ENCODE data around the gene GPR83. TPM values are rescaled to one million over a fixed set of nuclear protein-coding genes. Genes with fewer than 3 reads are reported as not detected.

GPR83 gene
- total and polyA plus RNA-seq, 2 donors (not counting 1 experiment from before 2014, with no cell fraction given): 0.05 TPM; not detected in 1

- Histone ChIP-seq H2AFZ (ENCODE audit: low read length) (no peak overlapping the region), H3K4me1 (ENCODE audit: control insufficient read depth, extremely low read depth, insufficient read depth, low read length) (no peaks in the 10 kb centered on the region), H3K36me3 (ENCODE audit: control insufficient read depth, insufficient read depth, low read length) (no peaks in the 10 kb centered on the region), H4K20me1 (ENCODE audit: control insufficient read depth, extremely low read depth, insufficient read depth, low read length) (no peaks in the 10 kb centered on the region), H3K4me3 (replicated peaks in 1 of 4; ENCODE audit: control extremely low read depth in 1 of 4, insufficient read depth in 1 of 4, low read depth in 3 of 4, low read length in 4 of 4) (no peak overlapping the region), H3K27ac (ENCODE audit: insufficient read depth, low read length) (no peak overlapping the region), H3K27me3 (ENCODE audit: control insufficient read depth, insufficient read depth, low read length) (no peaks in the 10 kb centered on the region), H3K79me2 (ENCODE audit: control insufficient read depth, insufficient read depth, low read length) (no peaks in the 10 kb centered on the region), H3K4me2 (ENCODE audit: extremely low read depth, insufficient read depth, low read length) (no peak overlapping the region), H3K9ac (ENCODE audit: insufficient read depth, low read length) (no peak overlapping the region), H3K9me3 (ENCODE audit: control insufficient read depth, insufficient read depth, low read depth, low read length) (no peaks in the 10 kb centered on the region)
- no peak for DNase-seq (ENCODE audit: low read depth in 2 of 2)
- TF ChIP-seq EZH2 (IDR thresholded peaks at IDR 0.05; ENCODE audit: low read length, missing control alignments) (no peak), CTCF (conservative IDR thresholded peaks at IDR 0.05 in 1 of 2, IDR thresholded peaks at IDR 0.05 in 1 of 2; ENCODE audit: low read depth in 1 of 2, low read length in 2 of 2) (no peak)
Observed at GRCh38 chr11:94336033-94336432, 65.2 kb downstream of the GPR83 start.

GRCh38 chr11:94332814-94333213, 68.4 kb downstream of the GPR83 start:
- H3K9ac ChIP-seq (ENCODE audit: insufficient read depth, low read length): no peak overlapping the region
- H3K36me3 ChIP-seq (ENCODE audit: control insufficient read depth, insufficient read depth, low read length): no peaks in the 10 kb centered on the region
- DNase-seq (ENCODE audit: low read depth in 2 of 2): no peak
- TF ChIP-seq CTCF (conservative IDR thresholded peaks at IDR 0.05 in 1 of 2, IDR thresholded peaks at IDR 0.05 in 1 of 2; ENCODE audit: low read depth in 1 of 2, low read length in 2 of 2): no peak
- no peak for TF ChIP-seq EZH2 (IDR thresholded peaks at IDR 0.05; ENCODE audit: low read length, missing control alignments)
- no peaks in the 10 kb centered on the region for H4K20me1 ChIP-seq (ENCODE audit: control insufficient read depth, extremely low read depth, insufficient read depth, low read length)
- no peaks in the 10 kb centered on the region for H3K27me3 ChIP-seq (ENCODE audit: control insufficient read depth, insufficient read depth, low read length)
- no peak overlapping the region for H3K27ac ChIP-seq (ENCODE audit: insufficient read depth, low read length)
- H3K4me3 ChIP-seq (replicated peaks in 1 of 4; ENCODE audit: control extremely low read depth in 1 of 4, insufficient read depth in 1 of 4, low read depth in 3 of 4, low read length in 4 of 4): no peak overlapping the region
- H3K4me2 ChIP-seq (ENCODE audit: extremely low read depth, insufficient read depth, low read length): no peak overlapping the region
- H3K9me3 ChIP-seq (ENCODE audit: control insufficient read depth, insufficient read depth, low read depth, low read length): no peaks in the 10 kb centered on the region
- no peak overlapping the region for H2AFZ ChIP-seq (ENCODE audit: low read length)
- H3K4me1 ChIP-seq (ENCODE audit: control insufficient read depth, extremely low read depth, insufficient read depth, low read length): no peaks in the 10 kb centered on the region
- no peaks in the 10 kb centered on the region for H3K79me2 ChIP-seq (ENCODE audit: control insufficient read depth, insufficient read depth, low read length)

- Histone ChIP-seq H3K4me3 (replicated peaks in 1 of 4; ENCODE audit: control extremely low read depth in 1 of 4, insufficient read depth in 1 of 4, low read depth in 3 of 4, low read length in 4 of 4) (no peak overlapping the region), H3K27ac (ENCODE audit: insufficient read depth, low read length) (no peak overlapping the region), H3K36me3 (ENCODE audit: control insufficient read depth, insufficient read depth, low read length) (no peaks in the 10 kb centered on the region), H3K9ac (ENCODE audit: insufficient read depth, low read length) (no peak overlapping the region), H3K27me3 (ENCODE audit: control insufficient read depth, insufficient read depth, low read length) (no peaks in the 10 kb centered on the region), H4K20me1 (ENCODE audit: control insufficient read depth, extremely low read depth, insufficient read depth, low read length) (no peaks in the 10 kb centered on the region), H3K4me1 (ENCODE audit: control insufficient read depth, extremely low read depth, insufficient read depth, low read length) (no peaks in the 10 kb centered on the region), H3K79me2 (ENCODE audit: control insufficient read depth, insufficient read depth, low read length) (no peaks in the 10 kb centered on the region), H3K9me3 (ENCODE audit: control insufficient read depth, insufficient read depth, low read depth, low read length) (no peaks in the 10 kb centered on the region), H3K4me2 (ENCODE audit: extremely low read depth, insufficient read depth, low read length) (no peak overlapping the region), H2AFZ (ENCODE audit: low read length) (no peak overlapping the region)
- DNase-seq (ENCODE audit: low read depth in 2 of 2): peak in 1 of 2 donors; percentile 4
- TF ChIP-seq EZH2 (IDR thresholded peaks at IDR 0.05; ENCODE audit: low read length, missing control alignments): no peak
- no peak for TF ChIP-seq CTCF (conservative IDR thresholded peaks at IDR 0.05 in 1 of 2, IDR thresholded peaks at IDR 0.05 in 1 of 2; ENCODE audit: low read depth in 1 of 2, low read length in 2 of 2)
Observed at GRCh38 chr11:94330789-94331188, 70.4 kb downstream of the GPR83 start.

Data from fibroblast of lung (primary cell).